Neural cell (in vitro differentiated cells): Measurements from ENCODE around the gene LAP3. TPM values are rescaled to one million over a fixed set of nuclear protein-coding genes. Genes with fewer than 3 reads are reported as not detected.

ENCODE experiments used
- H2AFZ ChIP-seq: fragments of 200-600, 300-800 bp; sonication (generic), shearing (Covaris generic); 2 replicates; pipeline ENCODE4 v1.6.0; 2014; ENCODE audit warnings: low read depth, mild to moderate bottlenecking, antibody characterized with exemption, low read length, moderate library complexity
- H3F3A ChIP-seq: fragments of 200-600 bp; shearing (Covaris generic); 2 replicates; pipeline ENCODE4 v1.6.1; 2016; ENCODE audit warnings: mild to moderate bottlenecking, moderate library complexity, mixed read lengths, antibody characterized with exemption, low read length; ENCODE audit not compliant: insufficient read depth, poor library complexity, severe bottlenecking
- H3K27ac ChIP-seq: fragments of 200-600, 300-800 bp; sonication (generic), shearing (Covaris generic); 2 replicates; pipeline ENCODE4 v1.5.1; 2014; ENCODE audit warnings: mild to moderate bottlenecking, low read length, moderate library complexity
- H3K27me3 ChIP-seq: fragments of 300-800, 200-600 bp; sonication (generic), shearing (Covaris generic); 2 replicates; pipeline ENCODE4 v1.6.0; 2014; ENCODE audit warnings: mild to moderate bottlenecking, low read depth, low read length, moderate library complexity; ENCODE audit not compliant: insufficient read depth
- H3K36me3 ChIP-seq: fragments of 300-800, 200-600 bp; sonication (generic), shearing (Covaris generic); 2 replicates; pipeline ENCODE4 v1.5.1; 2014; ENCODE audit warnings: mild to moderate bottlenecking, antibody characterized with exemption, low read length, moderate library complexity; ENCODE audit not compliant: insufficient read depth
- H3K4me2 ChIP-seq: fragments of 300-800, 200-600 bp; sonication (generic), shearing (Covaris generic); 2 replicates; pipeline ENCODE4 v1.6.0; 2014; ENCODE audit warnings: mild to moderate bottlenecking, low read length
- H3K4me3 ChIP-seq: fragments of 300-800, 200-600 bp; sonication (generic), shearing (Covaris generic); 2 replicates; pipeline ENCODE4 v1.5.1; 2014; ENCODE audit warnings: mild to moderate bottlenecking, low read length, moderate library complexity
- H3K79me2 ChIP-seq: fragments of 200-600 bp; shearing (Covaris generic); replicated peaks from 2 replicates; pipeline ENCODE4 v1.6.0; 2014; ENCODE audit warnings: mild to moderate bottlenecking, low read length, moderate library complexity; ENCODE audit not compliant: insufficient read depth
- H3K9ac ChIP-seq: fragments of 300-800, 200-600 bp; sonication (generic), shearing (Covaris generic); 2 replicates; pipeline ENCODE4 v1.6.1; 2016; ENCODE audit warnings: mild to moderate bottlenecking, low read length, mixed read lengths
- H3K9me2 ChIP-seq: fragments of 200-600 bp; shearing (Covaris generic); 2 replicates; pipeline ENCODE4 v1.6.1; 2016; ENCODE audit warnings: mild to moderate bottlenecking, low read length, mixed read lengths; ENCODE audit not compliant: insufficient read depth
- H3K9me3 ChIP-seq: fragments of 200-600, 300-800 bp; sonication (generic), shearing (Covaris generic); 2 replicates; pipeline ENCODE4 v1.6.1; 2016; ENCODE audit warnings: mild to moderate bottlenecking, mixed run types, low read length, moderate library complexity, mixed read lengths
- H4K20me1 ChIP-seq: fragments of 200-600 bp; shearing (Covaris generic); 2 replicates; pipeline ENCODE4 v1.6.1; 2016; ENCODE audit warnings: mild to moderate bottlenecking, mixed run types; ENCODE audit not compliant: insufficient read depth
- EP300 ChIP-seq: fragments of 450-650 bp; conservative IDR thresholded peaks from 2 replicates; pipeline ENCODE4 v1.6.1; 2014; ENCODE audit warnings: antibody characterized with exemption, mild to moderate bottlenecking, moderate library complexity; ENCODE audit not compliant: poor library complexity, severe bottlenecking
- EZH2 ChIP-seq: fragments of 200-600, 300-800 bp; shearing (Covaris generic), sonication (generic); IDR thresholded peaks from 2 replicates; pipeline ENCODE4 v1.6.1; 2014; ENCODE audit warnings: antibody characterized with exemption, low read length, borderline replicate concordance, mild to moderate bottlenecking; ENCODE audit not compliant: insufficient read depth, poor library complexity, severe bottlenecking
- MXI1 ChIP-seq: fragments of 450-650 bp; conservative IDR thresholded peaks from 2 replicates; pipeline ENCODE4 v1.6.1; 2014; ENCODE audit warnings: antibody characterized with exemption, mild to moderate bottlenecking; ENCODE audit not compliant: poor library complexity, severe bottlenecking
- POLR2AphosphoS5 ChIP-seq: IDR thresholded peaks from 2 replicates; pipeline ENCODE4 v1.6.1; 2012
- RAD21 ChIP-seq: fragments of 450-650 bp; conservative IDR thresholded peaks from 2 replicates; pipeline ENCODE4 v1.6.1; 2014; ENCODE audit warnings: antibody characterized with exemption, mild to moderate bottlenecking, moderate library complexity
- REST ChIP-seq: IDR thresholded peaks from 2 replicates; pipeline ENCODE4 v1.6.1; 2012; ENCODE audit warnings: borderline replicate concordance
- SMC3 ChIP-seq: fragments of 450-650 bp; conservative IDR thresholded peaks from 2 replicates; pipeline ENCODE4 v1.6.1; 2014; ENCODE audit warnings: antibody characterized with exemption, mild to moderate bottlenecking, moderate library complexity; ENCODE audit not compliant: poor library complexity
- TAF1 ChIP-seq: IDR thresholded peaks from 2 replicates; pipeline ENCODE4 v1.6.1; 2012; ENCODE audit warnings: low read depth
- polyA minus RNA-seq: library from RNA; depleted of rRNA, polyadenylated mRNA; stranded (reverse); fragments of >200 nt; gene quantifications from 2 replicates; pipeline ENCODE4 v1.2.3, GENCODE V29; 2014
- polyA plus RNA-seq: library from polyadenylated mRNA; depleted of rRNA; stranded (reverse); fragments of >200 nt; gene quantifications from 2 replicates; pipeline ENCODE4 v1.2.3, GENCODE V29; 2014
- TF ChIP-seq, protein P1 (sequence below): fragments of 450-650 bp; IDR thresholded peaks from 2 replicates; pipeline ENCODE4 v1.5.1; 2014; ENCODE audit warnings: antibody characterized with exemption, mild to moderate bottlenecking, moderate library complexity; ENCODE audit not compliant: poor library complexity, severe bottlenecking

LAP3 gene
- polyA plus RNA-seq (36.9 and 38.2 TPM in 2 replicates), polyA minus RNA-seq (26.6 and 32.6 TPM in 2 replicates)

- H3K79me2 ChIP-seq: no peaks in the 10 kb centered on the region
- H3K9me3 ChIP-seq: no peaks in the 10 kb centered on the region
- no peaks in the 10 kb centered on the region for H3K27me3 ChIP-seq
- no peaks in the 10 kb centered on the region for H4K20me1 ChIP-seq
- H3K9me2 ChIP-seq: no peaks in the 10 kb centered on the region
- H3K4me3 ChIP-seq: peak within 1 kb of the TSS; percentile 92
- no peaks in the 10 kb centered on the region for H3K36me3 ChIP-seq
- H3K27ac ChIP-seq: peak within 1 kb of the TSS; percentile 79
- peak within 1 kb of the TSS; percentile 63 for H2AFZ ChIP-seq
- no peak for TF ChIP-seq EZH2
- peak; percentile 25 for TF ChIP-seq POLR2AphosphoS5
- peak; percentile 54 for TF ChIP-seq SMC3
- TF ChIP-seq EP300: no peak
- TF ChIP-seq MXI1: peak; percentile 94
- TF ChIP-seq, protein P1, sequence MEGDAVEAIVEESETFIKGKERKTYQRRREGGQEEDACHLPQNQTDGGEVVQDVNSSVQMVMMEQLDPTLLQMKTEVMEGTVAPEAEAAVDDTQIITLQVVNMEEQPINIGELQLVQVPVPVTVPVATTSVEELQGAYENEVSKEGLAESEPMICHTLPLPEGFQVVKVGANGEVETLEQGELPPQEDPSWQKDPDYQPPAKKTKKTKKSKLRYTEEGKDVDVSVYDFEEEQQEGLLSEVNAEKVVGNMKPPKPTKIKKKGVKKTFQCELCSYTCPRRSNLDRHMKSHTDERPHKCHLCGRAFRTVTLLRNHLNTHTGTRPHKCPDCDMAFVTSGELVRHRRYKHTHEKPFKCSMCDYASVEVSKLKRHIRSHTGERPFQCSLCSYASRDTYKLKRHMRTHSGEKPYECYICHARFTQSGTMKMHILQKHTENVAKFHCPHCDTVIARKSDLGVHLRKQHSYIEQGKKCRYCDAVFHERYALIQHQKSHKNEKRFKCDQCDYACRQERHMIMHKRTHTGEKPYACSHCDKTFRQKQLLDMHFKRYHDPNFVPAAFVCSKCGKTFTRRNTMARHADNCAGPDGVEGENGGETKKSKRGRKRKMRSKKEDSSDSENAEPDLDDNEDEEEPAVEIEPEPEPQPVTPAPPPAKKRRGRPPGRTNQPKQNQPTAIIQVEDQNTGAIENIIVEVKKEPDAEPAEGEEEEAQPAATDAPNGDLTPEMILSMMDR: peak; percentile 55
- TF ChIP-seq REST: no peak
- peak; percentile 32 for TF ChIP-seq RAD21
- TF ChIP-seq TAF1: peak; percentile 62
- H3F3A ChIP-seq: peaks cover 5% of the 10 kb centered on the region
- H3K9ac ChIP-seq: peak within 1 kb of the TSS; percentile 71
- peak within 1 kb of the TSS; percentile 83 for H3K4me2 ChIP-seq
Observed at GRCh38 chr4:17576932-17577664, at the start of gene LAP3. TSS of gene LAP3 (plus strand) at chr4:17577198. CDS start at chr4:17577466, 268 bp downstream.

- Histone ChIP-seq H3K4me3 (no peak overlapping the region), H3K9ac (no peak overlapping the region), H3K27me3 (no peaks in the 10 kb centered on the region), H3K9me2 (no peaks in the 10 kb centered on the region), H3K9me3 (no peaks in the 10 kb centered on the region), H3K36me3 (no peaks in the 10 kb centered on the region), H3F3A (no peaks in the 10 kb centered on the region), H2AFZ (no peak overlapping the region), H4K20me1 (no peaks in the 10 kb centered on the region), H3K79me2 (no peaks in the 10 kb centered on the region), H3K27ac (no peak overlapping the region), H3K4me2 (no peak overlapping the region)
- TF ChIP-seq SMC3: no peak
- TF ChIP-seq POLR2AphosphoS5: no peak
- no peak for TF ChIP-seq MXI1
- no peak for TF ChIP-seq EZH2
- TF ChIP-seq EP300: no peak
- TF ChIP-seq, protein P1: no peak
- TF ChIP-seq REST: no peak
- no peak for TF ChIP-seq TAF1
- no peak for TF ChIP-seq RAD21
Observed at GRCh38 chr4:17528551-17529165, 48.3 kb upstream of the LAP3 start.
